ENCODE data around the gene TLE4. TPM values are rescaled to one million over a fixed set of nuclear protein-coding genes. Genes with fewer than 3 reads are reported as not detected.

Gene TLE4
- total RNA-seq, 2 donors from 2014 or later, result 9.7 to 130 TPM

GRCh38 chr9:79686381-79687130 lies 114.8 kb downstream of the TLE4 start:
- intact Hi-C loops (cut with DNase I), result no loop called here
- Histone ChIP-seq H3K4me1 (replicated peaks) (no peaks in the 10 kb centered on the region), H3K27me3 (replicated peaks; ENCODE audit: insufficient read depth) (no peaks in the 10 kb centered on the region), H3K36me3 (no peaks in the 10 kb centered on the region), H3K4me3 (no peak overlapping the region), H3K9me3 (no peaks in the 10 kb centered on the region), H3K27ac (no peak overlapping the region)
- TF ChIP-seq CTCF (IDR thresholded peaks at IDR 0.05) (no peak), POLR2A (IDR thresholded peaks at IDR 0.05) (no peak), POLR2AphosphoS5 (IDR thresholded peaks at IDR 0.05) (no peak)
- no peak for DNase-seq (ENCODE audit: low spot score)
- 67% methylated on average over 8 of the region's 8 CpGs for WGBS

GRCh38 chr9:79687131-79687447 lies 115.3 kb downstream of the TLE4 start:
- TF ChIP-seq POLR2A (IDR thresholded peaks at IDR 0.05) (no peak), CTCF (IDR thresholded peaks at IDR 0.05) (no peak), POLR2AphosphoS5 (IDR thresholded peaks at IDR 0.05) (no peak)
- Histone ChIP-seq H3K9me3 (no peaks in the 10 kb centered on the region), H3K4me1 (replicated peaks) (no peaks in the 10 kb centered on the region), H3K4me3 (no peak overlapping the region), H3K27ac (no peak overlapping the region), H3K36me3 (no peaks in the 10 kb centered on the region), H3K27me3 (replicated peaks; ENCODE audit: insufficient read depth) (no peaks in the 10 kb centered on the region)
- no peak for DNase-seq (ENCODE audit: low spot score)
- WGBS, result 97% methylated on average over 8 of the region's 8 CpGs
- intact Hi-C loops (cut with DNase I), result no loop called here

- H3K36me3 ChIP-seq, result no peaks in the 10 kb centered on the region
- no peak for TF ChIP-seq POLR2A (IDR thresholded peaks at IDR 0.05)
- TF ChIP-seq POLR2AphosphoS5 (IDR thresholded peaks at IDR 0.05), result no peak
- TF ChIP-seq CTCF (IDR thresholded peaks at IDR 0.05), result no peak
- no peaks in the 10 kb centered on the region for H3K9me3 ChIP-seq
- H3K27me3 ChIP-seq (replicated peaks; ENCODE audit: insufficient read depth), result no peaks in the 10 kb centered on the region
- DNase-seq (ENCODE audit: low spot score), result no peak
- no peak overlapping the region for H3K4me3 ChIP-seq
- intact Hi-C loops (cut with DNase I), result no loop called here
- H3K4me1 ChIP-seq (replicated peaks), result no peaks in the 10 kb centered on the region
- WGBS, result 24% methylated on average over 4 of the region's 4 CpGs
- no peak overlapping the region for H3K27ac ChIP-seq
Observed at GRCh38 chr9:79688363-79688762, 116.6 kb downstream of the TLE4 start.

- H3K27me3 ChIP-seq (replicated peaks; ENCODE audit: insufficient read depth), result no peaks in the 10 kb centered on the region
- no peaks in the 10 kb centered on the region for H3K4me1 ChIP-seq (replicated peaks)
- WGBS, result 97% methylated on average over 4 of the region's 4 CpGs
- DNase-seq (ENCODE audit: low spot score), result no peak
- no peaks in the 10 kb centered on the region for H3K36me3 ChIP-seq
- intact Hi-C loops (cut with DNase I), result no loop called here
- no peak overlapping the region for H3K27ac ChIP-seq
- TF ChIP-seq POLR2AphosphoS5 (IDR thresholded peaks at IDR 0.05) (no peak), POLR2A (IDR thresholded peaks at IDR 0.05) (no peak), CTCF (IDR thresholded peaks at IDR 0.05) (no peak)
- no peaks in the 10 kb centered on the region for H3K9me3 ChIP-seq
- no peak overlapping the region for H3K4me3 ChIP-seq
Observed at GRCh38 chr9:79689576-79689975, 117.8 kb downstream of the TLE4 start.

GRCh38 chr9:79691496-79691895 lies 119.7 kb downstream of the TLE4 start:
- Histone ChIP-seq H3K4me3 (no peak overlapping the region), H3K9me3 (no peaks in the 10 kb centered on the region), H3K4me1 (replicated peaks) (no peaks in the 10 kb centered on the region), H3K36me3 (no peaks in the 10 kb centered on the region), H3K27ac (no peak overlapping the region), H3K27me3 (replicated peaks; ENCODE audit: insufficient read depth) (no peaks in the 10 kb centered on the region)
- WGBS, result 98% methylated on average over 5 of the region's 5 CpGs
- intact Hi-C loops (cut with DNase I), result no loop called here
- TF ChIP-seq POLR2AphosphoS5 (IDR thresholded peaks at IDR 0.05) (no peak), POLR2A (IDR thresholded peaks at IDR 0.05) (no peak), CTCF (IDR thresholded peaks at IDR 0.05) (no peak)
- DNase-seq (ENCODE audit: low spot score), result no peak

Data from prostate gland (tissue), 2 donors.